Endothelial cell of umbilical vein (primary cell): Measurements from ENCODE around the gene KMT5C. TPM values are rescaled to one million over a fixed set of nuclear protein-coding genes. Genes with fewer than 3 reads are reported as not detected.

Experiments
- BruUV-seq: library from RNA; stranded (reverse); fragments of 400-500 nt; replicated peaks from 2 replicates; lab custom pipeline; 2021; lab: Mats Ljungman, UMichigan
- CTCF ChIA-PET: fragments of 300-600, 350-600 bp; sonication (Branson Sonifier 250); formaldehyde crosslinking; loops from one replicate; lab custom pipeline; 2021; ENCODE audit warnings: antibody characterized with exemption, inconsistent platforms; lab: Charles Lee
- POLR2A ChIA-PET: fragments of 300-600, 350-600 bp; sonication (Branson Sonifier 250); formaldehyde crosslinking; loops from one replicate; lab custom pipeline; 2021; ENCODE audit warnings: antibody characterized with exemption, inconsistent platforms; lab: Charles Lee
- DNase-seq: peaks from one replicate; pipeline ENCODE4 v3.0.0-alpha.2; 2011; ENCODE audit warnings: low read depth, low spot score
- FAIRE-seq: peaks from 2 replicates; lab custom pipeline; 2011; peaks lifted over from hg19 to GRCh38; lab: Jason Lieb, UNC
- H2AFZ ChIP-seq: 2 replicates; pipeline ENCODE4 v1.6.0; 2012; ENCODE audit warnings: low read depth, low read length, control low read depth, inconsistent platforms
- H3K27ac ChIP-seq: 2 replicates; pipeline ENCODE4 v1.5.1; 2011; ENCODE audit warnings: low read depth, mild to moderate bottlenecking, control low read depth, low read length, moderate library complexity; ENCODE audit not compliant: insufficient read depth
- H3K27me3 ChIP-seq, 2 experiments: 2 replicates each; pipeline versions ENCODE4 v1.6.0 to v1.6.1; 2011; ENCODE audit warnings: low read length in 2 of 2, mixed read lengths in 1 of 2; ENCODE audit not compliant: control insufficient read depth in 2 of 2, insufficient read depth in 2 of 2
- H3K36me3 ChIP-seq, 2 experiments: 2 replicates in 1 of 2; 3 replicates in 1 of 2; pipeline ENCODE4 v1.5.1; 2011; ENCODE audit warnings: low read length in 2 of 2, mild to moderate bottlenecking in 1 of 2, moderate library complexity in 1 of 2; ENCODE audit not compliant: control insufficient read depth in 2 of 2, insufficient read depth in 2 of 2; ENCODE audit errors: extremely low read depth in 1 of 2
- H3K4me1 ChIP-seq: 3 replicates; pipeline ENCODE4 v1.5.1; 2011; ENCODE audit warnings: mild to moderate bottlenecking, low read length; ENCODE audit not compliant: control insufficient read depth, insufficient read depth; ENCODE audit errors: extremely low read depth
- H3K4me2 ChIP-seq: 2 replicates; pipeline ENCODE4 v1.6.1; 2011; ENCODE audit warnings: low read length, control low read depth, mixed read lengths; ENCODE audit not compliant: insufficient read depth
- H3K4me3 ChIP-seq, 3 experiments: fragments of 200-600 bp in 1 of 3; sonication (generic), shearing (Covaris generic) in 1 of 3; replicated peaks in 1 of 3; 2 replicates each; pipeline ENCODE4 v1.5.1; 2011 to 2016; ENCODE audit warnings: control low read depth in 3 of 3, low read length in 3 of 3, mild to moderate bottlenecking in 2 of 3, inconsistent platforms in 1 of 3, low read depth in 1 of 3, moderate library complexity in 1 of 3; ENCODE audit not compliant: insufficient read depth in 1 of 3
- H3K79me2 ChIP-seq: 2 replicates; pipeline ENCODE4 v1.6.0; 2012; ENCODE audit warnings: low read length, inconsistent platforms; ENCODE audit not compliant: control insufficient read depth, insufficient read depth
- H3K9ac ChIP-seq: replicated peaks from 2 replicates; pipeline ENCODE3; 2011; ENCODE audit warnings: low read length, control low read depth; ENCODE audit not compliant: insufficient read depth; ENCODE audit errors: extremely low read depth
- H3K9me1 ChIP-seq: replicated peaks from 3 replicates; pipeline ENCODE4 v1.6.0; 2011; ENCODE audit warnings: mild to moderate bottlenecking, low read length; ENCODE audit not compliant: control insufficient read depth, insufficient read depth; ENCODE audit errors: extremely low read depth
- H3K9me3 ChIP-seq: replicated peaks from 2 replicates; pipeline ENCODE4 v1.5.1; 2012; ENCODE audit warnings: low read length, inconsistent platforms; ENCODE audit not compliant: control insufficient read depth, insufficient read depth
- H4K20me1 ChIP-seq: replicated peaks from 2 replicates; pipeline ENCODE3; 2011; ENCODE audit warnings: mild to moderate bottlenecking, low read length; ENCODE audit not compliant: control insufficient read depth, insufficient read depth; ENCODE audit errors: extremely low read depth
- EZH2 ChIP-seq: IDR thresholded peaks from 2 replicates; pipeline ENCODE4 v1.6.1; 2012; ENCODE audit warnings: borderline replicate concordance, low read depth, mild to moderate bottlenecking, moderate library complexity, low read length, inconsistent platforms; ENCODE audit not compliant: severe bottlenecking
- FOS ChIP-seq: IDR thresholded peaks from 2 replicates; pipeline ENCODE4 v1.6.1; 2011; ENCODE audit warnings: mild to moderate bottlenecking, low read length, moderate library complexity, borderline replicate concordance; ENCODE audit not compliant: insufficient read depth
- GATA2 ChIP-seq: IDR thresholded peaks from 2 replicates; pipeline ENCODE4 v1.7.0; 2011; ENCODE audit warnings: low read depth, mild to moderate bottlenecking, moderate library complexity, mixed read lengths, low read length; ENCODE audit not compliant: insufficient read length, insufficient read depth
- JUN ChIP-seq: IDR thresholded peaks from 2 replicates; pipeline ENCODE4 v1.6.1; 2011; ENCODE audit warnings: borderline replicate concordance, low read depth; ENCODE audit not compliant: insufficient read length, insufficient read depth
- MYC ChIP-seq: IDR thresholded peaks from one replicate; pipeline ENCODE4 v1.6.1; 2011; ENCODE audit warnings: mild to moderate bottlenecking, low read depth, low read length
- POLR2A ChIP-seq: IDR thresholded peaks from 2 replicates; pipeline ENCODE4 v1.6.1; 2012; ENCODE audit warnings: low read depth, mild to moderate bottlenecking, control low read depth, low read length
- POLR2AphosphoS5 ChIP-seq: IDR thresholded peaks from 2 replicates; pipeline ENCODE4 v1.6.1; 2012; ENCODE audit warnings: low read depth, mild to moderate bottlenecking, control low read depth, low read length, moderate library complexity; ENCODE audit not compliant: insufficient read depth
- dilution Hi-C: fragments of 300-500 bp; cut with MboI; formaldehyde crosslinking; loops from one replicate; pipeline ENCODE4 v1.15.0; 2019; ENCODE audit warnings: low sequenced_read_pairs; ENCODE audit not compliant: extremely low pct_ligation_motif_present
- intact Hi-C: fragments of 100-400 bp; cut with micrococcal nuclease; formaldehyde crosslinking; loops from one replicate; pipeline ENCODE4 v1.10.0; 2022
- polyA plus RNA-seq, 4 experiments: library from polyadenylated mRNA; depleted of rRNA in 3 of 4; stranded (reverse) in 3 of 4; unstranded in 1 of 4; fragments of >200 nt; gene quantifications; 2 replicates each; pipeline versions ENCODE4 v1.2.1 to v1.2.3, GENCODE V29; 2011 to 2012; ENCODE audit warnings: missing spikeins in 1 of 4
- total RNA-seq: library from RNA; stranded (reverse); gene quantifications from 2 replicates; pipeline ENCODE4 v1.2.3, GENCODE V29; 2021
- TF ChIP-seq, protein P1 (sequence below): IDR thresholded peaks from 2 replicates; pipeline ENCODE4 v1.6.1; 2011; ENCODE audit not compliant: insufficient read depth, insufficient read length
- TF ChIP-seq, protein P2 (sequence below), 2 donors: IDR thresholded peaks; 1 replicate in 1 of 2; 2 replicates in 1 of 2; pipeline ENCODE4 v1.5.1; 2011; ENCODE audit warnings: low read length in 2 of 2, mild to moderate bottlenecking in 2 of 2, moderate library complexity in 2 of 2, control low read depth in 1 of 2, inconsistent platforms in 1 of 2, low read depth in 1 of 2; ENCODE audit not compliant: insufficient read depth in 1 of 2; ENCODE audit errors: extremely low read depth in 1 of 2

KMT5C gene
- total and polyA plus RNA-seq, 2 donors (not counting 3 experiments of a cell fraction or from before 2014, with no cell fraction given): 7.2 to 13.5 TPM

DNA sequence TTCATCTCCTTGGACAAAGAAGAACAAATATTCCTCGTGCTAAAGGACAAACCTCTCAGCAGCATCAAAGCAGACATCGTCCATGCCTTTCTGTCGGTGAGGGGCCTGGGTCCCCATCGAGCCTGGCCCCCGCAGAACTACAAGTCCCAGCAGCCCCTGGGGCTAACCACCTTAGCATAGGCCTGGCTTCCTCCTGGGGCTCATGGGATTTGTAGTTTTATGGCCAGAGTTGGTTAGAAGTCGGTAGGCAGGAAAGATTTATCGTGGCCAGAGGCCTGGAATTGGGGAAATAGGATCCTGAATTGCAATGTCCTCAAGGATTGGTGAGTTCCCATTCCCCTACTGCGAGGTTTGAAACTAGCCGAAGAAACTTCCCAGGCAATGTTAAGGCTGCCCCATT, 34.2 kb upstream of the KMT5C start:
- no peaks in the 10 kb centered on the region for H3K36me3 ChIP-seq
- no peaks in the 10 kb centered on the region for H4K20me1 ChIP-seq
- no peak overlapping the region for H3K4me2 ChIP-seq
- FAIRE-seq (peak; percentile 83), DNase-seq (peak; percentile 23)
- BruUV-seq: no TSS peak
- dilution Hi-C loops (no loop called here), intact Hi-C loops (loop anchor here (1.0 kb wide), 1 partner anchor 34 kb away; the partner anchor contains the start of gene KMT5C)
- H3K79me2 ChIP-seq: no peaks in the 10 kb centered on the region
- no peaks in the 10 kb centered on the region for H3K9me3 ChIP-seq
- no peaks in the 10 kb centered on the region for H3K9me1 ChIP-seq
- ChIA-PET POLR2A (no interaction called here), CTCF (interaction anchor here (0.6 to 1.4 kb wide), 3 partner anchors 78 to 164 kb away, joined by 3 to 7 read pairs (median 3); partner anchors contain the start of gene TMEM238)
- no peak overlapping the region for H2AFZ ChIP-seq
- H3K4me3 ChIP-seq: no peak overlapping the region
- no peaks in the 10 kb centered on the region for H3K4me1 ChIP-seq
- no peak overlapping the region for H3K9ac ChIP-seq
- peaks cover 0 to 3% of the 10 kb centered on the region in 2 experiments for H3K27me3 ChIP-seq
- TF ChIP-seq POLR2AphosphoS5 (no peak), JUN (no peak), GATA2 (no peak), EZH2 (no peak), MYC (no peak), FOS (no peak), POLR2A (no peak)
- TF ChIP-seq, protein P1, sequence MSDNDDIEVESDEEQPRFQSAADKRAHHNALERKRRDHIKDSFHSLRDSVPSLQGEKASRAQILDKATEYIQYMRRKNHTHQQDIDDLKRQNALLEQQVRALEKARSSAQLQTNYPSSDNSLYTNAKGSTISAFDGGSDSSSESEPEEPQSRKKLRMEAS: no peak
- TF ChIP-seq, protein P2, sequence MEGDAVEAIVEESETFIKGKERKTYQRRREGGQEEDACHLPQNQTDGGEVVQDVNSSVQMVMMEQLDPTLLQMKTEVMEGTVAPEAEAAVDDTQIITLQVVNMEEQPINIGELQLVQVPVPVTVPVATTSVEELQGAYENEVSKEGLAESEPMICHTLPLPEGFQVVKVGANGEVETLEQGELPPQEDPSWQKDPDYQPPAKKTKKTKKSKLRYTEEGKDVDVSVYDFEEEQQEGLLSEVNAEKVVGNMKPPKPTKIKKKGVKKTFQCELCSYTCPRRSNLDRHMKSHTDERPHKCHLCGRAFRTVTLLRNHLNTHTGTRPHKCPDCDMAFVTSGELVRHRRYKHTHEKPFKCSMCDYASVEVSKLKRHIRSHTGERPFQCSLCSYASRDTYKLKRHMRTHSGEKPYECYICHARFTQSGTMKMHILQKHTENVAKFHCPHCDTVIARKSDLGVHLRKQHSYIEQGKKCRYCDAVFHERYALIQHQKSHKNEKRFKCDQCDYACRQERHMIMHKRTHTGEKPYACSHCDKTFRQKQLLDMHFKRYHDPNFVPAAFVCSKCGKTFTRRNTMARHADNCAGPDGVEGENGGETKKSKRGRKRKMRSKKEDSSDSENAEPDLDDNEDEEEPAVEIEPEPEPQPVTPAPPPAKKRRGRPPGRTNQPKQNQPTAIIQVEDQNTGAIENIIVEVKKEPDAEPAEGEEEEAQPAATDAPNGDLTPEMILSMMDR (IDR thresholded peaks at IDR 0.05; ENCODE audit: extremely low read depth in 1 of 2, insufficient read depth in 1 of 2, low read depth in 1 of 2, low read length in 2 of 2): no peak
- no peak overlapping the region for H3K27ac ChIP-seq
